OCI-LY3 (cell line): ENCODE measurements around the gene KDM4C.
"Not testable (repeated sequence)": the region's sequence is repeated elsewhere in the genome, so short reads cannot be mapped to it uniquely, and the experiment has no call there.

Experiments used
- EZH2phosphoT487 ChIP-seq: fragments of 200-600 bp; shearing (Covaris generic); IDR thresholded peaks from 2 replicates; pipeline ENCODE4 v1.6.1; 2018; ENCODE audit warnings: antibody characterized with exemption, mixed run types, low read depth
- TF ChIP-seq, protein P1 (sequence below): fragments of 200-600, 300-600 bp; sonication (generic); IDR thresholded peaks from 2 replicates; pipeline ENCODE4 v1.5.1; 2014; ENCODE audit warnings: antibody characterized with exemption, low read length, low read depth

- TF ChIP-seq, protein P1, sequence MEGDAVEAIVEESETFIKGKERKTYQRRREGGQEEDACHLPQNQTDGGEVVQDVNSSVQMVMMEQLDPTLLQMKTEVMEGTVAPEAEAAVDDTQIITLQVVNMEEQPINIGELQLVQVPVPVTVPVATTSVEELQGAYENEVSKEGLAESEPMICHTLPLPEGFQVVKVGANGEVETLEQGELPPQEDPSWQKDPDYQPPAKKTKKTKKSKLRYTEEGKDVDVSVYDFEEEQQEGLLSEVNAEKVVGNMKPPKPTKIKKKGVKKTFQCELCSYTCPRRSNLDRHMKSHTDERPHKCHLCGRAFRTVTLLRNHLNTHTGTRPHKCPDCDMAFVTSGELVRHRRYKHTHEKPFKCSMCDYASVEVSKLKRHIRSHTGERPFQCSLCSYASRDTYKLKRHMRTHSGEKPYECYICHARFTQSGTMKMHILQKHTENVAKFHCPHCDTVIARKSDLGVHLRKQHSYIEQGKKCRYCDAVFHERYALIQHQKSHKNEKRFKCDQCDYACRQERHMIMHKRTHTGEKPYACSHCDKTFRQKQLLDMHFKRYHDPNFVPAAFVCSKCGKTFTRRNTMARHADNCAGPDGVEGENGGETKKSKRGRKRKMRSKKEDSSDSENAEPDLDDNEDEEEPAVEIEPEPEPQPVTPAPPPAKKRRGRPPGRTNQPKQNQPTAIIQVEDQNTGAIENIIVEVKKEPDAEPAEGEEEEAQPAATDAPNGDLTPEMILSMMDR: not testable (repeated sequence)
- not testable (repeated sequence) for TF ChIP-seq EZH2phosphoT487
These were observed 42.5 kb upstream of the KDM4C start for GRCh38 chr9:6715153-6715754.
